ENCODE measurements around the gene FXYD5.
"Not testable (repeated sequence)": the region's sequence is repeated elsewhere in the genome, so short reads cannot be mapped to it uniquely, and the experiment has no call there.

Gene FXYD5

DNA sequence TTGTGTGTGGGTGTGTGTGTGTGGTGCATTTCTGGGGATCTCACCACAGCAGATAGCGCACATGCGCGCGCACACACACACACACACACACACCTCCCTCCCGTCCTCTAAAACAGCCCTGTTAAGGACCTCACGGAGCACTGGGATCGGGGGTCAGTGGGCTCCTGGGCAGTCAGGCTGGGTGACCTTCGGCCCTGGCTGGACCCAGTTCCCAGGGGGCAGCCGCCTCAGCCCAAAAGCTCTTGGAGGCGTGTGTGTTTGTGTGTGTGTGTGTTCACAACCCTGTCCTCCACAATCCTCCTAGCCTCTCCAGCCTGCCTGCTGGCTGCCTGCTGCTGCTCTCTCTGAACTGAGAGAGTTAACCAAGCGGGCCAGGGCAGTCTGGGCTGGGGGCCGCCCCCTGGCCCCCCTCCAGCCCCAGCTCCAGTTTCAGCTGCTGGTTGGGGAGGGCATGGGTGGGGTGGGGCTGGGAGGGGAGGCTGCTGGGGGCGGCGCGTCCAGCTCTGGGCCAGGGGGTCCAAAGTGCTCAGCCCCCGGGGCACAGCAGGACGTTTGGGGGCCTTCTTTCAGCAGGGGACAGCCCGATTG is 16.1 kb upstream of the FXYD5 start, which contains the start of gene FXYD1:
Gene FXYD1, plus strand, starts transcription at position 520 of the 588 bp plus-strand sequence. CDS start 1,256 bp downstream, outside the sequence.
- no peak for DNase-seq (ENCODE audit: low spot score)

GRCh38 chr19:35140207-35140961 is 14.2 kb upstream of the FXYD5 start:
- DNase-seq (ENCODE audit: low spot score): no peak

GRCh38 chr19:35140962-35141836 is 13.3 kb upstream of the FXYD5 start:
- DNase-seq (ENCODE audit: low spot score): peak; percentile 99

DNA sequence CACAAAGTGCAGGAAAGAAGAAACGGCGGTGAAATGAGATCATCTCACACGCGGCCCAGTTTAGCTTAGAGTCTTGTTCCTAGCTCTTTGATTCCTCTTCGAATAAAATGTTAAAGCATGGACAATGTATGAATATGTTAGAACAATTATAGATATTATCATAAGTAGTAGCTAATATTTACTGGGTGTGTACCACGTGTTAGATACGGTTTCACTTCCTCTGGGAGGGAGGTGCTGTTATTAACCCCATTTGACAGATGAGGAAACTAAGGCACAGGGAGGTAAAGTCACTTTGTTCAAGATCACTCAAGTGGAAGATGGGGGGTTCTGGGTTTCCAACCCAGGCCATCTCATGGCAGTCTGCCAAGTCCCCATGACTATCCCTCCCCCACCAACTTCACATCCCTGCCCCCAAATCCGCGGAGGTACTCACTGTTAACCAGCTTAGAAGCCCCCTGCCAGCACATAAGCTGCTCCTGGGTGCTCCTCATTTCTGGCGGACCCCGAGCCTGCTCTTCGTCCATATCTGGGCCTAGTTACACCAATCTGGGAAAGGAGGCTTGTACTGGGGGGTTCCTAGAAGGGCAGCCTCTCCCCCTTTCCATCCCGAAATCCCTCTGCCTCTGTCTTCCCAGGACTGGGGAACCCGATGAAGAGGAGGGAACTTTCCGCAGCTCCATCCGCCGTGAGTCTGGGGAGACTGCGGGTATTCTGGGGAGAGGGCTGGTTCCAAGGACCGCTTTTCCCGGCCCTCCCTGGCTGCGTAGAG is 12.5 kb upstream of the FXYD5 start:
- no peak for DNase-seq (ENCODE audit: low spot score)

- DNase-seq (ENCODE audit: low spot score): no peak
These were observed 11.8 kb upstream of the FXYD5 start for GRCh38 chr19:35142606-35143230.

DNA sequence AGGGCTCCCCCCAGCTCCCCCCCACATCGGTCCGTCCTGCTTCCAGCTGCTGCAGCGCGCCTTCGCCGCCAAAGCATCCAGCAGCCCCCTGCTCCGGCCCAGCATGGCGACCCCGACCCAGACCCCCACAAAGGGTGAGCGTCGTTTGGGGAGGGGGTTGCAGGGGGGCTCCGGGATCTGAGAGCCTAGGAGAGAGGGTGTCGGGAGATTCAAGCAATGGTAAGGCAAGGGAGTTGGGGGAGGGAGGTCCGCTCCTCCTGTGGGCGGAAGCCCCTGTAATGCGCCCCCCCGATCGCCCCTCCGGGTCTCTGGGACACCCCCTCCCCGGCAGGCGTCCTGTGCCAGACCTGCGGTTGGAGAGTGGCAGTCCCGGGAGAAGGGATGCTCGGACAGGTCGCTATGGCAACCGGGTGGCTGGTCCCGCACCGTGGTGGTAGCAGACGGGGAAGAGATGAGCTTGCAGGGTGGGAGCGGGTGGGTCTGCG is 11.3 kb upstream of the FXYD5 start, which contains the start of gene FXYD7:
Gene FXYD7, plus strand, starts transcription at position 25 of the 485 bp plus-strand sequence. Its CDS starts 79 bp downstream, at position 104.
- DNase-seq (ENCODE audit: low spot score): no peak

DNA sequence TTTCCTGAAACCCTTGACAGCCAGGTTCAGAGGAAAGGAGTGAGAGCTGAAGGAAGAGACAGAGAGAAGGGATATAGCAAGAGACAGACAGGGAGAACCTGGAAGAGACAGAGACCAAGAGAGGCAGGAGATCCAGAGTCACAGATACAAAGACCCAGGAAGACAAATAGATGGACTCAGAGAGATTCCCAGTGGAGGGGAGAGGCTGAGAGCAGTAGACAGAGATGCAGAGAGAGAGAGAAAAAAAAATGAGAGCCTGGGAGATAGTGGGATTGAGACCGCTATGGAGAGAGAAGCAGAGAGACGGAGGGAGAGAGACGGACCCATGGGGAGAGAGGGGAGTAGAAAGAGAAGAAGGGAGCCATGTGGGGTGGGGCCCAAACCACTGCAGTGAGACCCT is 10.7 kb upstream of the FXYD5 start:
- DNase-seq (ENCODE audit: low spot score): no peak

- DNase-seq (ENCODE audit: low spot score): no peak
These were observed 10.3 kb upstream of the FXYD5 start for GRCh38 chr19:35144259-35144599.

DNA sequence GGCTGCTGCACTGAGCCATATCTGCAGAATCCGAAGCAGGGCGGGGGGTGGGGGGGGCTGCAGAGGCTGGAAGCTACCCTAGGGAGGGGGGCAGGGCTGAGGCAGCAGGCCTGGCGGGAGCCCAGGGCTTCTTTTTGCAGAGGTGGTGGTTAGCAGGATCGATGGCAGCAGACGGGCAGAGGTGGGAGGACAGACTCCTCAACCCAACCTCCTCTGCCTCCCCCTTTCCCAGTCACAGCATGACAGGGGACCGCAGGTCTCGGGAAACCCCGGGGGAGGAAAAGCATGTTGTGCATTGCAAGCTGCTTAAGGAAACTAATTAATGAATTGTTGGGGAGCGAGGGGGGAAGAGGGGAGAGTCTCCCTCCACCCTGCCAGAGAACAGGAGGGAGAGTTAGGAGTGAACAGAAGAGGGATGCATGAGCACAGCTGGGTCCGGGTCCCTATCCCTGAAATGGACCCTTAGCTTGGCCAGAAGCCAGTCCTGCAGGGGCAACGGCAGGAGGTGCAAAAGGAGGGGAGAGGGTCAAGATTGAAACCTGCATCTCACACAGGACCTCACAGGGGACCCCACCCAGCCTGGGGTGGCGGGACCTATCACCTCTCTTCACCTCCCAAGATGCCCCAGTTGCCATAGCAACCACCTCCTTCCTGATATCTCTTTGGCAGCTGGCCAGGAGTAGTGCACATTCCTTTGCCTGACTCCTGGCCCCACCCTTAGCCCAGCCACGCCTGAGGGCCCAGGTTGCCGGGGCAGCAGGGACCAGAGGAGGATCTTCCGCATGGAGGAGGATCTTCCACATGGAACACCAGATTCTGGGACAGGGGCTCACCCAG is 9.7 kb upstream of the FXYD5 start:
- no peak for DNase-seq (ENCODE audit: low spot score)

- DNase-seq (ENCODE audit: low spot score): no peak
These were observed 7.6 kb upstream of the FXYD5 start for GRCh38 chr19:35146746-35147459.

DNA sequence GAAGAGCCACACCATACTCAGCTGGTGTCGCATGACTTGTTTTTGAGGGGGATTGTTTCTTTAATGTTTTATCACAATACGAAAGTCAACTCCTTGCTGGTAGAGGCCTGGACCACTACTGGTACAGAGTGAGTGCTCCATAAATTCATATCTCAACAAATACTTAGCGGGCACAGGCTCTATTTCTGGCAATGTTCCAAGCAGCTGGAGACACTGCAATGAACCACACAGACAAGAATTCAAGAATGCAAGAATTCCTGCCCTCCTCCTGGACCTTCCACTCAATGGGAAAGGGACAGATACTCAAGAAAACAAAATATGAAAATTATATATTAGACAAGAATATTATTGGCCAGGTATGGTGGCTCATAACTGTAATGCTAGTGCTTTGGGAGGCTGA is 5.1 kb upstream of the FXYD5 start:
- DNase-seq (ENCODE audit: low spot score): no peak

DNA sequence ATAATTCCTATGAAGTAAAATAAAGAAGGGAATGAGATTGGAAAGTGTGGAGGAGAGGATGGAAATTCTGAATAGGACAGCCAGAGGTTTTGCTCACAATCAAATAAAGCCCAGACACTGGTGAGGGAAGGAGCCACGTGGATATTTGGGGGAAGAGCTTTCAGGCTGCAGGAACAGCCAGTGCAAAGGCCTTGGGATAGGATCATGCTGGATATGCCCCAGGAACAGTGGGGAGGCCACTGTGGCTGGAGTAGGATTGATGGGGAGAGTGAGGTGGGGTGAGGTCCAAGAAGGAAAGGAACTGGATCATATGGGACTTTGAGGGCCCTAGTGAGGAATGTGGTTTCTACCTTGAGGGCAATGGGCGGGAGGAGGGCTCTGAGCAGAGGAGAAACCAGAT is 4.1 kb upstream of the FXYD5 start:
- no peak for DNase-seq (ENCODE audit: low spot score)

DNA sequence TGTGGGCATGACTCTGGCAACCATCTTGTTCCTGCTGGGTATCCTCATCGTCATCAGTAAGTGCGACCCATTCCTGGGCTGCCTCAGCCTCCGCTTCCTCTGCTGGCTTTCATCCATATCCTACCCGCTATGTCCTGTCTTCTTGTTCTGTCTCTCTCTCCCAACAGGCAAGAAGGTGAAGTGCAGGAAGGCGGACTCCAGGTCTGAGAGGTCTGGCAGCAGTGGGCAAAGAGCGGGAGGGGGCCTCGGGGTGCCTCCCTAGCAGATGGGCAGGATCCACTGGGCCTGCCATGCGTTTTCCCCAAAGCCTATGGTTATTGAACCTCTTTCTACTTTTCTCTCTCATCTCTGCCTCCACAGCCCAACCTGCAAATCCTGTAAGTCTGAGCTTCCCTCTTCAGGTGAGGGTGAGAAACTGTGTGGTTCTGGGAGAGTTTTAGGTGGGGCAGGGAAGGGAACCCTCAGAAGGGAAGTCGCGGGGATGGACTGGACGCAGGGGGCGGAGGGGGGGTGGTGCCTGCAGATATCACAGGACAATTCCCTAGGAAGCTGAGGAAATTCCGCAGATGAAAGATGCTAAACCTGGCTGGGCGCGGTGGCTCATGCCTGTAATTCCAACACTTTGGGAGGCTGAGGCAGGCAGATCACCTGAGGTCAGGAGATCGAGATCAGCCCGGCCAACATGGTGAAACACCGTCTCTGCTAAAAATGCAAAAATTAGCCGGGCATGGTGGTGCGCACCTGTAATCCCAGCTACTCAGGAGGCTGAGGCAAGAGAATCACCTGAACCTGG is 3.1 kb upstream of the FXYD5 start:
- DNase-seq (ENCODE audit: low spot score): no peak

GRCh38 chr19:35153129-35153522 is 1.4 kb upstream of the FXYD5 start:
- DNase-seq (ENCODE audit: low spot score): not testable (repeated sequence)

GRCh38 chr19:35153701-35154524 is 622 bp upstream of the FXYD5 start:
- no peak for DNase-seq (ENCODE audit: low spot score)

GRCh38 chr19:35155441-35155840 is 906 bp downstream of the FXYD5 start:
- no peak for DNase-seq (ENCODE audit: low spot score)

GRCh38 chr19:35155981-35156672 is 1.6 kb downstream of the FXYD5 start:
- DNase-seq (ENCODE audit: low spot score): no peak

GRCh38 chr19:35156673-35157014 is 2.1 kb downstream of the FXYD5 start:
- no peak for DNase-seq (ENCODE audit: low spot score)
